HG03460 (cell line): Measurements from ENCODE around the gene ADNP.
A peak's percentile ranks its signal among the peaks of the same experiment; 100 is the strongest.
"Not testable (repeated sequence)": the region's sequence is repeated elsewhere in the genome, so short reads cannot be mapped to it uniquely, and the experiment has no call there.

Experiments
- ATAC-seq: cut with Tn5 transposase; IDR thresholded peaks from one replicate; pipeline ENCODE4 v1.9.1; 2021; ENCODE audit not compliant: unreplicated experiment

ADNP gene

DNA sequence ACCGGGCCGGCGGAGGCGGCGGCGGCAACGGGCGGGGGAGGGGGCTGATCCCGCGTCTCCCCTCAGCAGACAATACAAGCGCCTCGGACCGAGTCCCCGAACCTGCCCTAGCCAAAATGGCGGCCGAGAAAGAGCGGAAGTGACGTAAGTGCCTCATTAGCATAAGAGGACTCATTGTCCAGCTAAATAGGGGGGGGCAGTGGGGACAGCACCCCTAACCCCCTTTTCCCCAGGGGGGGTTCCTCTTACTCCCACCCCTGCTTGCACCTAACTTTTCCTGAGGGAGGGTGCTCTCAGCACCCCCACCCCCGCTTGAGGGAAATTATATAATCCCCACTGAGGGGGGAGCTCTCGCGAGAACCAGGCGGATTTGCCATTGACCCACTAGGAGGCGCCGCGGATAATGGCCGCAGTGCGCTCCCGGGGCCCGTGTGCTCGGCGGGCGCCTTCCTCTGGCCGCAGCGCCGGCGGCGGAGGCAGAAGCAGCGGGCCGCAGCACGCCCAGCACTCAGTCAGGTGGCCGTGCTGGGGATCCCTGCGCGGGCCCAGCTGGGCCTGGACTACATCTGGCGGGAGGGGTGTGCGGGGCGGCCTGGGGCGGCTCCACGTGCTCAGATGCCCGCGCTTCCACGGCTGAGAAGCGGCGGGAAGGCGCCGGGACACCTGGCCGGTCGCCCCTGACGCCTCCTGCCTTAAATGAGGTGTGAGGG lies at the start of gene ADNP:
ADNP (minus strand) TSS at position 132 of the 710 bp plus-strand sequence. CDS start 27,441 bp downstream, outside the sequence.
- peak; percentile 62 for ATAC-seq

- no peak for ATAC-seq
Measured at GRCh38 chr20:50980071-50980681, 48.9 kb upstream of the ADNP start.

DNA sequence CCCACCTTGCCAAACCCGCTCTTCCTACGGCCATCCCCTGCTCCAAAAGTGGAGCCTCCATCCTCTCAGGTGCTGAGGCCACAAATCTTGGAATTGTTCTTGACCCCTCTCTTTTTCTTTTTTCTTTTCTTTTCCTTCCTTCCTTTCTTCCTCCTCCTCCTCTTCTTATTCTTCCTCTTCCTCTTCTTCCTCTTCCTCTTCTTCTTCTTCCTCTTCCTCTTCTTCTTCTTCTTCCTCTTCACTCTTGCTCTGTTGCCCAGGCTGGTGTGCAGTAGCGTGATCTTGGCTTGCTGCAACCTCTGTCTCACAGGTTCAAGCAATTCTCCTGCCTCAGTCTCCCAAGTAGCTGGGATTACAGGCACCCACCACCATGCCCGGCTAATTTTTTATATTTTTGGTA lies 47.3 kb upstream of the ADNP start:
- not testable (repeated sequence) for ATAC-seq

DNA sequence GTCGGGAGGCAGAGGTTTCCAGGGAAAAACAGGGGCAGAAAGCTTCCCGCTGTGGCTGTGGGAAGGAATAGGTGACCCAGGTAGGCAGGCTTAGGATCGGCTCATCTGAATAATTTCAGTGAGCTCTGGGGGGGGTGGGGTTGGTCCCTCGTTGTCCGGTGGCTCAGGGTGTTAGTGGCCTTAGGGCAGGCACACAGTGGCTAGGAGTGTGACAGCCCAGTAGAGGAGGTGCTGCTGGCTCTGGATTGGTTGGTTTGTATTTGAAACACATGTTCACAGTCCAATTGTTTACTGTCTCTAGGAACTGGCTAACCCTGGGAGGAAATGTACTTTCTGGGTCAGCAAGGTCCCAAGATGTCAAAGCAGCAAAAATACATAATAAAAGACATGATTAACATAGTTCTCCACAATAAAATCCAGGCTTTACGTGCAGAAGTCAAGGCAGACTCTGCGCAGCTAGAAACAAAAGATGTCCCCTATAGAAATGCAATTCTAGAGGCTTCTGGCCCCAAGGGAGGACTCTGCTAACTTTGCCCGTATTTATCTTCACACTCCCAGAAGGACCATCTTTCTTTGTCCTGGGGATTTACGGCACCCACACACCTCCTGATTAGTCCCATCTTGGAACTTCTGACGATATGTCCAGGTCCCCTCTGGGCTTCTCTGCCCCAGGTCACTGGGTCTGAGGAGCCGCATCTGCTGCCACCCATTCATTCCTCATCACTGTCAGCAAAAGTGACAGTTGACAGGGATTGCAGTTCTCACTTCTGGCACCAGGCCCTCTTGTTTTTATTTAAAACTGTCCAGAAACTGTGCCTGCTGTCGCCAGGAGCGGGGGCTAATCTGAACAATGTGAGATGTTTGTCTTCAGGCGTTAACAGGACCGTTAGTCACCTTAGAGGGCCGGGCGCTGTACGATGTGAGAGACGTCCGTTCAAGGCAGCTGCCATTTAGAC lies 46.1 kb upstream of the ADNP start:
- ATAC-seq = no peak

GRCh38 chr20:50975701-50976330 lies 44.6 kb upstream of the ADNP start:
- no peak for ATAC-seq

DNA sequence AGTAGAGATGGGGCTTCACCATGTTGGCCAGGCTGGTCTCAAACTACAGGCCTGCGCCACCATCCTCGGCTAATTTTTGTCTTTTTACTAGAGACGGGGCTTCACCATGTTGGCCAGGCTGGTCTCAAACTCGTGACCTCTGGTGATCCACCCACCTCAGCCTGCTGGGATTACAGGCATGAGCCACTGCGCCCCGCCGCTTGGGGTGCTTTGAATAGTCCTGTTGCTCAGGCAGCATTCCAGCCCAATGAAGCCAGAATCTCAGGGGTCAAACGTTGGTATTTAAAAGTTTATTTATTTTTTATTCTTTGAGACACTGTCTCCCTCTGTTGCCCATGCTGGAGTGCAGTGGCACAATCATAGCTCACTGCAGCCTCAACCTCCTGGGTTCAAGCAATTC lies 38.7 kb upstream of the ADNP start:
- no peak for ATAC-seq

DNA sequence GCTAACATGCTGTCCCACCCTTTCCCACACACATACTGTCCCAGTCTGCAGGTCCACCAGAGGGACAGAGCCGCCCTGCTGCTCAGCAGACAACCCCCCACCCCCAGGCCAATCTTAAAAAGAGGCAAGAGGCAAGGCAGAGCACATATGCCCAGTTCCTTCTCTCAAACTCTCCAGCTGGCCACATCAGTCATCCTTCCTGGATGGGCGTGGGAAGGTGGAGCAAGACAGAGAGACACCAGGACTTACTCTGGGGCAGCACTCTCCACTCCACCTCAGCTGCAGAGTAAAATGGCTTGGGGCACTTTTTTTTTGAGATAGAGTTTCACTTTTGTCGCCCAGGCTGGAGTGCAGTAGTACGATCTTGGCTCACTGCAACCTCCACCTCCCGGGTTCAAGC lies 38.2 kb upstream of the ADNP start:
- no peak for ATAC-seq

- ATAC-seq = no peak
Measured at GRCh38 chr20:50968289-50968688, 37.1 kb upstream of the ADNP start.

GRCh38 chr20:50967586-50967985 lies 36.3 kb upstream of the ADNP start:
- ATAC-seq = no peak

GRCh38 chr20:50959543-50960126 lies 28.4 kb upstream of the ADNP start:
- no peak for ATAC-seq

GRCh38 chr20:50958615-50959542 lies 27.6 kb upstream of the ADNP start, which contains the start of gene MOCS3:
Gene MOCS3 (plus strand): TSS chr20:50958818. CDS start chr20:50958843, 25 bp downstream.
- peak; percentile 78 for ATAC-seq

DNA sequence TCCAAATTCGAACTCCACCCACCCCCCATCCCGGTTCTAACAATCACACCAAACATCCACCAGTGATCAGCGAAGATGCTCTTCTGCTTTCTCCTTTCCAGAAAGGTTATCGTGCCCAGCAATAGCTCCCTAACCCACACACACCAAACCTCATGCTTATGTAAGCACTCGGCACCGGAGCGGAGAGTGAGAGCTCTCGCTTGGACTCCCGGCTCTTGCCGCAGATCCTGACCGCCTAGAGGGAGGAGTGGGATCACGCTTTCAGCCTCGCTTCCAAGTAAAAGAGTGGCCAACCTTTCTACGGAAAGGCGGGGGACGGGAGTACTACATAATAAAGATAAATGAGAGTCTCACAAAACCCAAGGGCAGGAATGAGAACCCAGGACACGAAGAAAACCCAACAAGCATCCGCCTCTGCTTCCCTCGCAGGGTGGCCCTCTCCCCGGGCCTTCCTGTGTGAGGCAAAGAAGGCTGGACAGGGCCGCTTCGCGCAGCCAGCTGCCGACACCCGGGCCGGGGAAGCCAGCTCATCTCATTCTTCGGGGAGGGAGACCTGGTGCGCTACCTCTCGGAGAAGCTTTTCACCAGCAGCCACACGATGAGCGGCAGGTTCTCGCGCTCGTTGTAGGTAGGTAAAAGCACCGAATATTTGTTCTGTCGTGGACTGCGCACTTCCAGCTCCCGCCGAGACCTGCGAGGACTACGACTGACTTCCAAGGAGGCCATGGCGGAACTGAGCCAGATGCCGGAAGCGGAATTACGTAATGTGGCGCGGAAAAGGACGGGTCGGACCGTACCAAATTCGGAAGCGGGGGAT lies 26.8 kb upstream of the ADNP start, which contains the start of gene DPM1:
DPM1 (minus strand) TSS at position 735 of the 817 bp plus-strand sequence; CDS start at position 726, 9 bp downstream.
- ATAC-seq = peak; percentile 58

DNA sequence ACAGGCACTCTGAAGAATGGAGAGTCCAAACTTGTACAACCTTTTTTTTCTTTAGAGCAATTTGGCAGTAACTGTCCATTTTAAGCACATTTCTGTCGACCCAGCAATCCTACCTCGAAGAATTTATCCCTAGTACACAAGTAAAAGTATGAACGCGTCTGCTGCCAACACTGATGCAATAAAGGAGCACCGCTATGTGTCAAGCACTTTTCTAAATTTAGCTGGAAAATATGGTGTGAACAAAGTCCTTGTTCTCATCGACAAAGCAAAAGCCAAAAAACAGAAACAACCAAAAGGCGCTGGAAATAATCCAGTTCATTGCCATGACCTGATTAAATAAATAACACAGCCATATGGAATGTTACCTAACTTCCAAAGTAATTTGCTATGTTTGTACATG lies 26.0 kb upstream of the ADNP start:
- ATAC-seq = no peak

DNA sequence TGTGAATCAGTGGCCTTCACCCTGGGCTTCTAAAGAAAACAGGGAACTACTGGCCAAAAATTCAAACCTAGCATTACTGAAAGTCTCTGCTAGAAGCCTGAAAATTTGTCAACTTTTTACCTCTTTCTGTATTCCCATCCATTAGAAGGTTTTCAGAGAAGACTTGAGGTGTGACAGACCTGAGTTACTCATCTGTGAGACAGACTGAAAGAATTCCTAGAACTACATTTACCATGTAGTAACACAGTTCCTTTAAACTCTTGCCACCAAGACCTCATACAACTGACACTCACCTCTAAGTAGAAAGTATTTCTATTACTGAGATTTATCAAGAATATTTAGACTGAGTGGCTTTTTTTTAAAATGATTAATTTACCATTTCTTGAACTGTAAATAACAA lies 22.6 kb upstream of the ADNP start:
- no peak for ATAC-seq

DNA sequence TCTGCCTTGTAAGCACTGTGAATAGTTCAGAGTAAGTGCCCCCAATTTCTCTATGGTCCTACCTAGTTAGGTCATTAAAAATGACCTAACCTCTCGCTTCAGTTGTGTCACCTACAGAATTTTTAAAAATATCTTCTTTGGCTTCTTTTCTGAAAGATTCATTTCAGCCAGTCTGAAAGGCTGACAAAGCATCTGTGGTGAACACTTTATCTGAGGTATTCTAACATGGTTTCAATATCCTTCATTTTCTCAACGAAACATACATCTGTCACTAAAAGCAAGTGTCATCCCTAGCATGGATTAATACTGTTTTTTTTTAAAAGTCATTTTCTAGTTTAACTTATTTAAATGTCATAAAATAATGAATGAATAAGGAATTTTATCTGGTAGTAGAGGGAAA lies 22.0 kb upstream of the ADNP start:
- ATAC-seq = no peak

- no peak for ATAC-seq
Measured at GRCh38 chr20:50948132-50948785, 17.0 kb upstream of the ADNP start.

DNA sequence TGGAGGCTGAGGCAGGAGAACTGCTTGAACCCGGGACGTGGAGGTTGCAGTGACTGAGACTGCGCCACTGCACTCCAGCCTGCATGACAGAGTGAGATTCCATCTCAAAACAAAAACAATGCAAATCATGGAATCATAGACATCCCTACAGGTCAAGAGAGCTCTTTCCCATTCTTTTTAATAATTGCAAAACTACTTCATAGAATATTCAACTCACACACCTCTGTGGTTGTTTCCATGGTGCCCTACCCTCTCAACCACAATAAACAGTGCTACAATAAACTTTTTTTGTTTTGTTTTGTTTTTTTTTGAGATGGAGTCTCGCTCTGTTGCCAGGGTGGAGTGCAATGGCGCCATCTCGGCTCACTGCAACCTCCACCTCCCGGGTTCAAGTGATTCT lies 11.8 kb upstream of the ADNP start:
- no peak for ATAC-seq

DNA sequence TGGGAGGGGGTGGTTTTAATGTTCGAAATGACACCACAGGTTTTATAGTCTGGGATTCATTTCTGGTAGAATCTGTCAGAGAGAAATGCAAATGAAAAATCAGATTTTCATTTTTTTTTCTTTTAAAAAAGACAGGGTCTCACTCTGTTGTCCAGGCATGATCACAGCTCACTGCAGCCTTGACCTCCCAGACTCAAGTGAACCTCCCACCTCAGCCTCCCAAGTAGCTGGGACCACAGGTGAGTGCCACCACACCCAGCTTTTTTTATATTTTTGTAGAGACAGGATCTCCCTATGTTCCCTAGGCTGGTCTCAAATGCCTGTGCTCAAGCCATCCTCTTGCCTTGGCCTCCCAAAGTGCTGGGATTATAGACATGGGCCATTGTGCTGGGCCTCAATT lies 2.4 kb upstream of the ADNP start:
- no peak for ATAC-seq
